Measurements from ENCODE around the gene TMEM47.

- TF ChIP-seq POLR2AphosphoS5 (IDR thresholded peaks at IDR 0.05; ENCODE audit: low read depth, low read length) (no peak), POLR2A (IDR thresholded peaks at IDR 0.05; ENCODE audit: low read depth, low read length) (no peak)
These were observed 27.5 kb downstream of the TMEM47 start for GRCh38 chrX:34629572-34629971.

All from GM12892 (cell line).